Measurements from ENCODE around the gene TMEM59L.

DNA sequence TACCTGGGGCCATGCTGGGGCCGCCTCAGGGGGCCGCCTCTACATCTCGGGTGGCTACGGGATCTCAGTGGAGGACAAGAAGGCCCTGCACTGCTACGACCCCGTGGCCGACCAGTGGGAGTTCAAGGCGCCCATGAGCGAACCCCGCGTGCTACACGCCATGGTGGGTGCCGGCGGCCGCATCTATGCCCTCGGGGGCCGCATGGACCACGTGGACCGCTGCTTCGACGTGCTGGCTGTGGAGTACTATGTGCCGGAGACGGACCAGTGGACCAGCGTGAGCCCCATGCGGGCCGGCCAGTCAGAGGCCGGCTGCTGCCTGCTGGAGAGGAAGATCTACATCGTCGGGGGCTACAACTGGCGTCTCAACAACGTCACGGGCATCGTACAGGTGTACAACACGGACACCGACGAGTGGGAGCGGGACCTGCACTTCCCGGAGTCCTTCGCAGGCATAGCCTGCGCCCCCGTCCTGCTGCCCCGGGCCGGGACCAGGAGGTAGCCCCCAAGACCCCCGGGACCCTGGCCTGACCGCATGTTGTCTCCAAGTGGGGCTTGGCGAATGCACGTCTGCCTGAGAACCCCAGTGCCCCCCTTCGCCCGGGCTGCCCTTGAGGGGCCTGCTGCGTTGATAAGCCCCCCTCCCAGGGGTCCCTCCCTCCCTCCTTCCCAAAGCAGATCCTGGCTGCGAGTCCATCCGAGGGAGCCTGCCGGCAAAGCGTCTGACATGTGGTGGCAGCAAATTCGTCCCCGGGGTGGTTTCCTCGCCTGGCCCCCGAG lies 56.3 kb downstream of the TMEM59L start:
- TF ChIP-seq, protein P1, sequence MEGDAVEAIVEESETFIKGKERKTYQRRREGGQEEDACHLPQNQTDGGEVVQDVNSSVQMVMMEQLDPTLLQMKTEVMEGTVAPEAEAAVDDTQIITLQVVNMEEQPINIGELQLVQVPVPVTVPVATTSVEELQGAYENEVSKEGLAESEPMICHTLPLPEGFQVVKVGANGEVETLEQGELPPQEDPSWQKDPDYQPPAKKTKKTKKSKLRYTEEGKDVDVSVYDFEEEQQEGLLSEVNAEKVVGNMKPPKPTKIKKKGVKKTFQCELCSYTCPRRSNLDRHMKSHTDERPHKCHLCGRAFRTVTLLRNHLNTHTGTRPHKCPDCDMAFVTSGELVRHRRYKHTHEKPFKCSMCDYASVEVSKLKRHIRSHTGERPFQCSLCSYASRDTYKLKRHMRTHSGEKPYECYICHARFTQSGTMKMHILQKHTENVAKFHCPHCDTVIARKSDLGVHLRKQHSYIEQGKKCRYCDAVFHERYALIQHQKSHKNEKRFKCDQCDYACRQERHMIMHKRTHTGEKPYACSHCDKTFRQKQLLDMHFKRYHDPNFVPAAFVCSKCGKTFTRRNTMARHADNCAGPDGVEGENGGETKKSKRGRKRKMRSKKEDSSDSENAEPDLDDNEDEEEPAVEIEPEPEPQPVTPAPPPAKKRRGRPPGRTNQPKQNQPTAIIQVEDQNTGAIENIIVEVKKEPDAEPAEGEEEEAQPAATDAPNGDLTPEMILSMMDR (IDR thresholded peaks at IDR 0.05) = no peak
- TF ChIP-seq POLR2A (IDR thresholded peaks at IDR 0.05) = no peak

Measured in body of pancreas (tissue), 4 donors.